ENCODE measurements around the gene MOSPD2.
A peak's percentile ranks its signal among the peaks of the same experiment; 100 is the strongest.

Gene MOSPD2

GRCh38 chrX:14873676-14874049 is 442 bp downstream of the MOSPD2 start:
- ChIA-PET CTCF (no interaction called here), POLR2A (interaction anchor here (0.8 kb wide), 1 partner anchor 284 kb away, joined by 3 read pairs; no protein-coding TSS in a partner anchor)
- no peaks in the 10 kb centered on the region for H3K9me3 ChIP-seq (ENCODE audit: control insufficient read depth, insufficient read depth, low read depth, low read length)
- H3K27ac ChIP-seq (ENCODE audit: extremely low read depth, low read depth, low read length) = peak overlapping the region; percentile 54; the same call in 1 of the 2 replicates
- peak overlapping the region; percentile 70 for H3K4me3 ChIP-seq (ENCODE audit: low read depth, low read length)
- no peaks in the 10 kb centered on the region for H3K4me1 ChIP-seq (ENCODE audit: control insufficient read depth, insufficient read depth, low read length)
- H3K36me3 ChIP-seq (ENCODE audit: control insufficient read depth in 2 of 2, insufficient read depth in 1 of 2, low read length in 2 of 2) = peaks cover 0 to 3% of the 10 kb centered on the region in 2 experiments; a peak in 2 of 3 replicates
- no peak for TF ChIP-seq CTCF (tag by site-specific recombination; IDR thresholded peaks at IDR 0.05)
- TF ChIP-seq ZBTB49 (tag by site-specific recombination; IDR thresholded peaks at IDR 0.05; ENCODE audit: low read depth) = no peak
- no peak for TF ChIP-seq ZNF707 (tag by site-specific recombination; IDR thresholded peaks at IDR 0.05)
- TF ChIP-seq ZBTB6 (tag by site-specific recombination; IDR thresholded peaks at IDR 0.05) = no peak
- TF ChIP-seq ZNF335 (tag by site-specific recombination; conservative IDR thresholded peaks at IDR 0.05) = 0 out of 2 replicates have a peak, but pooled peaks have one; percentile 16
- TF ChIP-seq ZNF221 (tag by site-specific recombination; IDR thresholded peaks at IDR 0.05; ENCODE audit: borderline replicate concordance) = no peak
- no peak for TF ChIP-seq SP3 (tag by site-specific recombination; IDR thresholded peaks at IDR 0.05)
- TF ChIP-seq ZBTB48 (tag by site-specific recombination; IDR thresholded peaks at IDR 0.05) = peak; percentile 55; the same call in 1 of the 2 replicates
- TF ChIP-seq ZBTB10 (tag by site-specific recombination; IDR thresholded peaks at IDR 0.05) = no peak
- TF ChIP-seq PATZ1 (tag by site-specific recombination; IDR thresholded peaks at IDR 0.05) = no peak
- no peak for TF ChIP-seq SCRT1 (tag by site-specific recombination; IDR thresholded peaks at IDR 0.05; ENCODE audit: borderline replicate concordance)
- peak; percentile 82 for TF ChIP-seq PRDM10 (tag by site-specific recombination; IDR thresholded peaks at IDR 0.05)
- no peak for TF ChIP-seq ZNF791 (tag by site-specific recombination; IDR thresholded peaks at IDR 0.05)

All from HEK293 (cell line).